Dermis blood vessel endothelial cell (primary cell): ENCODE results near the gene ADGRB3. TPM values are rescaled to one million over a fixed set of nuclear protein-coding genes. Genes with fewer than 3 reads are reported as not detected.
A peak's percentile ranks its signal among the peaks of the same experiment; 100 is the strongest.
"Not testable (repeated sequence)": the region's sequence is repeated elsewhere in the genome, so short reads cannot be mapped to it uniquely, and the experiment has no call there.

ENCODE experiments used
- DNase-seq: peaks from one replicate; pipeline ENCODE4 v3.0.0; 2010
- total RNA-seq: library from RNA; depleted of rRNA; stranded (reverse); fragments of >200 nt; gene quantifications from 2 replicates; pipeline ENCODE4 v1.2.3, GENCODE V29; 2014

The ADGRB3 gene
- total RNA-seq, 1 donor from 2014 or later: not detected

DNA sequence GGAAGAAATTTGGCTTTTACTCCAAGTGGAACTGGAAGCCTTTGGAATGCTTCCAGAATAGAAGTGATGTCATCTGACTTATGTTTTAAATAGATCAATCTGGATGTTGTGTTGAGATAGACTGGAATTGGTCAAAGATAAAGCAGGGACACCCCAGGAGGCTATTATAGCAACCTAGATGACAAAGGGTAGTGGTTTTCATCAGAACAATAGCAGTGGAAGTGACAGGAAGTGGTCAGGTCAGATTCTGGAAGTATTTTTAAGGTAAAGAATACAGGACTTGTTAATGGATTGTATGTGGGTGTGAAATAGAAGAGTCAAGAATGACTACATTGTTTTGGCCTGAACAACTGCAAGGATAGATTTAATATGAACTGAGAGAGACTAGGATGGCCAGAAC lies 191.4 kb downstream of the ADGRB3 start:
- no peak for DNase-seq

DNA sequence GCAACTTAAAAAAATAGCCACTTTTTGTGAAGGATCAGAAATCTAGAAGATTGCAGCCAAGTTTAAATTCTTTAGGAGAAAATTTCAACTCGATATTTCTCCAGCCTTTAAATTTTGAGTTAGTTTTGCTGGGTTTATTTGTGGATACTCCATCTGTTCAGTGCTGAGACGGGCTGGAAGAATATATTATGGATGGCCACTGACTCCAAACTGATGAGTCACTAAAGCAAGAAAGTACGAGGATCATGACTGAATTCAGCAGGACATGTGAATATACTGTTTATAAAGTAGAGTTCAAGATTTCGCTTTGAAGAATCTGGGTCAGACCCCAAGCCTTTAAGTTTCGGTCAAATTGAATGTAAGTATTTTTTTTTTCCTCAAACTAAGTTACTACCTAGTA lies 199.5 kb downstream of the ADGRB3 start:
- DNase-seq: no peak

DNA sequence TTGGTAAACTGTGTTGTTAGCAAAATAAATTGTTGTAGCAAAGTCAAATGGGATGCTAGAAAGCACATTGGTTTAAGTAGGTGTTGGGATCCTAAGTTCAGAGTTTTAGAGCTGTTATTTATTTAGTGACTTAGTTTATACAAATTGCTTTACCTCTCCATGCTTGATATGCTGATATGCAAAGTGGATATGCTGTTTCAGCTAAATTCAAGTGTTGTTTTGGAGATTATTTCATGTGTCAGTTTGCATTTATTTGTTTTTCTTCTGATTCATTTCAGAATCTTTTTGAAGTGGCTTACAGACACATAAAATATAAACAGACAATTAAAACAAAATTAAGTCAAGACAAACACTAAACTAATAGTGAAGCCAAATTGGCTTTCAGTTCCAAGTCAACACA lies 203.5 kb downstream of the ADGRB3 start:
- DNase-seq: no peak

DNA sequence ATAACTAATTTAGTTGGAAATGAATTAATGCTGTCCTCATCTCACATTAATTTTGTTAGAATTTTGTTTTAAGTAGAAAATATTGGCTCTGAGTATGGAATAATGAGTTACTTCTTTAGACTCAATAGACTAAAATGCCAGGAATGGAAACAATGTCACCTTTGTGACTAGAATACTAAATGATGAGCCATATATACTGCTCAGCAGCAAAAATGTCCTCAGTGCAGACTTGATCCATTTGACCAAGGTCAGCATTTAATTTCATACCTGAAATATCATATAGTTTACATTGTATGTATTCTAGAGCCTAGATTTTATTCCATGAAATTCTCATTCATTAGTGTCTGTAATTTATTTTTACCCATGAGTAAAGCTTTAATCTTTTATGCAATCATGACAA lies 217.7 kb downstream of the ADGRB3 start:
- no peak for DNase-seq

DNA sequence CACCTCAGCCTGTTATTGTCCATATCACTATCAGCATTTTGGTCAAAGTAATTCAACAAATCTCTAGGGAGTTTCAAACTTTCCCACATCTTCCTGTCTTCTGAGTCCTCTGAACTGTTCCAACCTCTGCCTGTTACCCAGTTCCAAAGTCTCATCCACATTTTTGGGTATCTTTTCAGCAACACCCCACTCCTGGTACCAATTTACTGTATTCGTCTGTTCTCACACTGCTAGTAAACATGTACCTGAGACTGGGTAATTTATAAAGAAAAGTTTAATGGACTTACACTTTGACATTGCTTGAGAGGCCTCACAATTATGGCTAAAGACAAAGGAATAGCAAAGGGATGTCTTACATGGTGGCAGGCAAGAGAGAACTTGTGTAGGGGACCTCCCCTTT lies 224.2 kb downstream of the ADGRB3 start:
- no peak for DNase-seq

DNA sequence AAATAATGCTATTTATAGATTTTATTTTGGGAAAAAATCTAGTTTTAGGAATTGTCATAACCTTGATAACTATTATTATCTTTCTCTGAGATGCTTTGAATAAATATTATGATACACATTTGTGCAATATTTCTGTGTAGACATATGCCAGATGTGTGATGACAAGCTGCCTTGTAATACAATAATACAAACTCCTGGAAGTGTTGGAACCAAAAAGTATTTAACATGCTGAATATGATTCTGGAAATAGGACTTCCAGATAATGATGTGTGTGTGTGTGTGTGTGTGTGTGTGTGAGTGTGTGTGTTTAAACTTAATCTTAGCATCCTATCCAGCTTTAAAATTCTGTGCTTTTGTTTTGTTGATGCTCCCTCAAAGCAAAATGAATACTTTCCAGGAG lies 233.6 kb downstream of the ADGRB3 start:
- DNase-seq: no peak

DNA sequence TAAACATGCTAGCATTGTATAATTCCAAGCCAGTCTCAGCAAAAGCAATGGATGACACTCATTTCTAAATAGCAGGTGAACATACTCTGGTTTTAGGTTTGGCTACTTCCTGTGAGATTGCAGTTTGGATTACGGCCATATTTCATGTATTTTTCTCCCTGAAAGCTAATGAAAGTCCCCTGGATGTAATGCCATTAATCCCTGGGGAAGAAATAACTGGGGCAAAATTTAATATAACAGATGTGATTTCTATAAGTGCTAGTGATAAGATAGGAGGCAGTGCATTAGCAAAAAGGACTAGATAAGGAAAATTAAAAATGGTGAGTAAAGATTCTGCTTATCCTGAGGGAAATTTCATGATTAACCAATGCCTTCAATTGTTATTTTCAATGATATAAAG lies 238.2 kb downstream of the ADGRB3 start:
- no peak for DNase-seq

DNA sequence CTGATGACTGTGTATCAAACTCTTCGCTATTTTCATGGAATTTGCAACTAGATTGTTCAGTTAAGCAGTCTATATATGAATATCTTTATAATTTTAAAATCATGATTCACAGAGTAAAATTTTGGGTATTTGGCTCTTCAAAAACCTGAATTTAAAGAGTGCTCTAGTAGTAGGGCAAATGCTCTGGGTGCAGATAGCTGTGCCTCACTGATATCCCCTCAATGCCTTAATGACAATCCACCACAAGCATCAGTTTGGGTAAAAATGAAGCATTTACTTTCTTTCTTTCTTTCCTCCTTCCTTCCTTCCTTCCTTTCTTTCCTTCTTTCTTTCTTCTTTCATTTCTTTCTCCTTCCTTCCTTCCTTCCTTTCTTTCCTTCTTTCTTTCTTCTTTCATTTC lies 239.7 kb downstream of the ADGRB3 start:
- no peak for DNase-seq

DNA sequence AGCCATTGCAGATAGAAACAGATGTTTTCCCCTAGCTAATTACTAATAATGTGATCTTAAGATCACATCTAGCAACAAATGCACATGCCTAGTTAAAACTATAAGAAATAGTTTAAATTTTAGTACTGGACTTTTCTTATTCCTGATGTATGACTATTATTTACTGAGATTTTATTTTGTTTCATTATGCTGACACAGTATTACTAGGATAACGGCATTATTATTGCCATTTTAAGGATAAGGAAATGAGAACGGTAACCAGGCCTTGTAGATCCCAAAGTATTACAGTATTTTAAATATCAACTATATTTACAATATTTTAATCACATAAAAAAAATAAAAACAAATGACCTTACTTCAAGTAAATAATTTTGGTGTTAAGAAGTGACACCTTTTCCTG lies 240.3 kb downstream of the ADGRB3 start:
- DNase-seq: no peak

DNA sequence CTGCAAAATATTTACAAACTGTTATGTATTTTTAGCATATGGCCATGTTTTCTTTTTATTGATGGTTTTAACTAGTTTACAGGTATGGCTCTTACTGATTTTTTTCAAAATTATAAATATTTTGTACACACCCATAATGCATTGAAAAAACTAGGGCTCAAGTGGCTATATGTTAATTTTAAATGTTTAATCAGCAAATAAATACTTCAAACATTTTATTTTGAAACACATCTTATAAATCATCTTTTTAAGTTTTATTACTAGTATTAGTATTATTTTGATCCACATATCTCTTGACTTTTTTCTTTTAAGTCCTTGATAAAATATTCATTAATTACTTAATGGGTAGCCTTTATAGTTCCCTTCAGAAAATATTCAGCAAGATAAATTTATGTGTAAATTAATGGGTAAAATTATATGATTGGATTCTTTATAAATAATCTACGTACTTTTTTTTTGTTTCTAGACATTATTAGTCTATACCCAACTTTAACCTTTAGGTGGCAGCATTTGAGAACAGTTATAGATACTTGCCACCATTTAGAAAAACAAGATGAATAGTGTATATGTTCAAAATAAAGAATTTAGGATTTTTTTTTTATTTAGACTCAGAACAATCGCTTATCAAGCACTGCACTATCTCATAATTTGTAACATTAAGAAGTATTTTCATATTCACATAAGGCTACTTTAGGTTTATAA lies 241.9 kb downstream of the ADGRB3 start:
- peak; percentile 1 for DNase-seq

DNA sequence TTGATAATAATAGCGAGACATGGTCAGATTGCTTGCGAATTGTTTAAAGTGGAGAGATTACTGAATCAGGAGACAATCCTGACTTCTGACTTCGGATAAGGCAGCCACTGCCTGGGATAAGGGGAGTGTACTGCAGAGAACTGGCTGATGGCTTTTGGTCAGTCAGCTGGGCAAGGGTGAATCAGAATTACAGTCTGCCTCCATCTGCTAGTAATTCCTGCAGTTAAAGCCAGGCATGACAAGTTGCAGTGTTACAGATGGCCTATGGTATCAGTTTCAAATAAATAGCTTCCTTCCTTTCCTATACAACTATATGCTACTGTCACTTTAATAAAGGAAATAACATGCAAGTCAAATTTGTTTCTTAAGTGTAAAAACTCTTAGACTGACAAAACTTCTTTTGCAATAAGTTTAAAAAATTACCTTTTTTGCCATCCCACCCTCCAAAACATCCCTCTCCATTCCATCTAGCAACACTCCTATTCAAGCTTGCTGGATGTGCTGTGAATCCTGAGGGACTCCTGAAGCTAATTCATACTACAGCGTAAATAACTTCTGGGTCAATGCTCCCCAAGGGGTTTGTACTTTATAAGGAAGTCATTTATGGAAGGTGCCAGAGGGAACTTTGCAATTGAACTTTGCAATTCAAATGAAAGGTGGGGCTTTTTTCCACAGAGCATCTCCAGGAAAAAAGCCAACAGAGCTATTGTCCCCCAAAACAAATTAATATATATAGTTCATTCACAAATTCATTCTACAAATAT lies 245.2 kb downstream of the ADGRB3 start:
- DNase-seq: no peak

DNA sequence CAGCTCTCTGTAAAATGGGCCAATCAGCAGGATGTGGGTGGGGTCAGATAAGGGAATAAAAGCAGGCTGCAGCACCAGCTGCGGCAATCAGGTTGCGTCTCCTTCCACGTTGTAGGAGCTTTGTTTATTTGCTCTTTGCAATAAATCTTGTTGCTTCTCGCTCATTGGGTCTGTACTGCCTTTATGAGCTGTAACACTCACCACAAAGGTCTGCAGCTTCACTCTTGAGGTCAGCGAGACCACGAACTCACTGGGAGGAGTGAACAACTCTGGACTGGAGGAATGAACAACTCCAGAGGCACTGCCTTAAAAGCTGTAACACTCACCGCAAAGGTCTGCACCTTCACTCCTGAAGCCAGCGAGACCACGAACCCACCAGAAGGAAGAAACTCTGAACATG lies 248.2 kb downstream of the ADGRB3 start:
- not testable (repeated sequence) for DNase-seq

DNA sequence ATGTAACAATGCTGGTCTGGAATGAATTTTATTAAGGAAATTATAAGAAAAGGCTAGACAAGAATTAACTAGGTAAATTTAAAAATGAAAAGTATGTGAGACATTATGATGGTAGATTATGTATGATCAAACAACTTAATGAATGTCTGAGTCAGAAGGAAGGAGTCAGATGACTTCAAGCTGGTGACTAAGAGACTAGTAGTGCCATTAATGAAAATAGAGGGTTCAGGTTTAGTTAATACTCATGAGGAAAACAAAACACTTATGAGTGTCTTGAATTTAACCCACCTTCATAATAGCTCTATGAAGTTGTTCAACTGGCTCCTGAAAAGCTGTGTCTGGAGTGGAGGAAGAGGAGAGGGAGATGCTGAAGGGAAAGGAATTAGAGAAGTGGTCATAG lies 256.3 kb downstream of the ADGRB3 start:
- no peak for DNase-seq

DNA sequence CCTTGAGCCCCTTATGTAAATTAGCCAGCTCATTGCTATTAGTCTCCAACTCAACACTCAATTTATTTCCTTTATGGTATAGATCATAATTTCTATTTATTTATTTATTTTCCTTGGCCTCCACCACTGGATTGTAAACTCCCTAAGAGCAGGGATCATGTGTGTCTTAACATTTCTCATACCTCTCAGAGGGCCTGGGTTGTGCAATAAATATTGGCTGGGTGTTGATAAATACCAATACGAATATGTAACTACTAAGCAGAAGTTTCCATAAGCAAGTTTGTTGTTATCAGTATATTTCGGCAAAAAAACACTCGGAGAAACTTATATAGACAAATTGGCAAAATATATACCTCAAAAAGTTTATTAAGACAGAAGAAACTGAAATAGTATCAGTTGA lies 257.4 kb downstream of the ADGRB3 start:
- no peak for DNase-seq

DNA sequence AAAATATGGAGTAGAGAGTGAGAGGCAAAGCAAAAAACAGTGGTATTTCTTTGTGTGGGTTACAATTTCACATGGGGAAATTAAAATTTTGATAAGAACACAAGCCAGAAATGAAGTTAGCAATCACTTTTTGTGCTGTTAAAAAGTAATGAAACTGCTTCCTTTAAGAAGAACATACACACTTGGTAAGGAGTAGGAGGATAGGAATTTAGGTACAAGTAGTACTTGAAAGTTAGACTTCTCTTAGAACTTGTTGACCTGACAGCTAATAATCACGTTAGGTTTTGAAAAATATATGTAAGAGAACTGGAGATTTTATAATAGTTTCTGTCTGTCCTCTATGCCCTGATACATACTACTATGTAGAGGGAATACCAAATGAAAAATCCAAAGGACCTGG lies 260.8 kb downstream of the ADGRB3 start:
- no peak for DNase-seq

DNA sequence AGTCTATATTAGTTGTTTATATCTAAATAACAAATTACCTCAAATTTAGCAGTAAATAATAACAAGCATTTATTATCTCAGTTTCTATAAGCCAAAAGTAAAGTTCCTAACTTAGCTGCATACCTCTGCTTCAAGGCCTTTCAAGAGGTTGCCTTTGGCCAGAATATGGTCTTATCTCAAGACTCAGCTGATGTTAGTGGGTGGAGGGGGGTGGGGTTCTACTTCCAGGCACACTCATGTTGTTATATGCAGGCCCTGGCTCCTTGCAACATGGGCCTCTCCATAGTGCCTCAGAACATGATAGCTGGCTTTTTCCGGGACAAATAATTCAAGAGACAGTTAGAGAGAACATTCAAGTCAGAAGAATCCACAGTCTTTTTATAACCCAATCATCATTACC lies 266.0 kb downstream of the ADGRB3 start:
- no peak for DNase-seq

DNA sequence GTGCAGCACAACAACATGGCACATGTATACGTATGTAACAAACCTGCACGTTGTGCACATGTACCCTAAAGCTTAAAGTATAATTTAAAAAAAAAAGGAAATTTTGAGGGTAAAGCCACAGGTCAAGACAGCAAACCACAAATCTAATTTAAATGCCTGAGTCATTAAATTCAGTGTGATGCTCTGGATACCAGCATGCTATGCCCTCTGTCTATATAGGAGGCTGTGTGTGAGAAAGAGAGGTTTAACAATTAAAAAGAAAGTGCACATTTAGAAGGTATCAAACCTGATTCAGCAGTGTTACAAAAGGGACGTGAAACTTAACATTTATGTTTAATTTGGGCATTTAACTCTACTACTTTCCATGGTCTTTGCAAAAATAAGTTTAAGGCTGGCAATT lies 276.3 kb downstream of the ADGRB3 start:
- no peak for DNase-seq

DNA sequence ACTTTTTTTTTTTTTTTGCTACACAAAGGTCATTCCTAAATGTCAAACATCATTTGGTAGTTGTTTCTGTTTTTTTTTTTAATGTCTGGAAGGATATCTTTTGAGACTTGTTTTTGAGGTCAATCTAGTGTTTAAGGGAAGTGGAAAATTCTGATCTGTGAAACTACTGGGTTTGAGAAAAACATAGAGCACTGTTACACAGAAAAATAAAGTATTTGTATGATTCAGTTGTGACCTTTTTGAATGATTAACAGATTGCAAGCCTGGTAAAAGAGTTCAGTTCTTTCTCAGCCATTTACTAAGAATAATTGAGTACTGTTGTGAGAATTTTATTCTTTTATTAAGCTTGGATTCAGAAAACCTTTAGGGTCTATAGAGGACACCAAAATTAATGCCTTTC lies 276.7 kb downstream of the ADGRB3 start:
- DNase-seq: no peak

DNA sequence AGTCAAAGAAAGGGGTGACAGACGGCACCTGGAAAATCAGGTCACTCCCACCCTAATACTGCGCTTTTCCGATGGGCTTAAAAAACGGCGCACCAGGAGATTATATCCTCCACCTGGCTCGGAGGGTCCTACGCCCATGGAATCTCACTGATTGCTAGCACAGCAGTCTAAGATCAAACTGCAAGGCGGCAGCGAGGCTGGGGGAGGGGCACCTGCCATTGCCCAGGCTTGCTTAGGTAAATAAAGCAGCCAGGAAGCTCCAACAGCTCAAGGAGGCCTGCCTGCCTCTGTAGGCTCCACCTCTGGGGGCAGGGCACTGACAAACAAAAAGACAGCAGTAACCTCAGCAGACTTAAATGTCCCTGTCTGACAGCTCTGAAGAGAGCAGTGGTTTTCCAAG lies 277.7 kb downstream of the ADGRB3 start:
- not testable (repeated sequence) for DNase-seq

DNA sequence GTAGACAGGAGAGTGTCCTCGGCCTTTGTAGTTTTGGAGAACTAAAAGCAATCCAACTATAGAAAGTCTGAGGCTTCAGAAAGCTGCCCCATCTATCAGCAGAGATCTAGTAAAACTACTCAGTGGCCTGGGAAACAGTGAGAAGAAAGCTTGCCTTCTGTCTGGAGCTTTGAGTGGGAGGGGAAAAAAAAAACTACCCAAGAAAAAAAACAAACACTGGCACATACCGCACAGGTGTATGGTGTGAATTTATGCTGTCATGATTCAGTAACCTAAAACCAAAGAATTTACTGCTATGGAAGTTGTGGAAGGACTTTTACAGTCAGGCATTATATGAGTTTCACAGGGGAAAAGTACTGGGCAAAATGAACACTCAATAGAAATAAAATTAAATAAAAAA lies 280.5 kb downstream of the ADGRB3 start:
- no peak for DNase-seq

DNA sequence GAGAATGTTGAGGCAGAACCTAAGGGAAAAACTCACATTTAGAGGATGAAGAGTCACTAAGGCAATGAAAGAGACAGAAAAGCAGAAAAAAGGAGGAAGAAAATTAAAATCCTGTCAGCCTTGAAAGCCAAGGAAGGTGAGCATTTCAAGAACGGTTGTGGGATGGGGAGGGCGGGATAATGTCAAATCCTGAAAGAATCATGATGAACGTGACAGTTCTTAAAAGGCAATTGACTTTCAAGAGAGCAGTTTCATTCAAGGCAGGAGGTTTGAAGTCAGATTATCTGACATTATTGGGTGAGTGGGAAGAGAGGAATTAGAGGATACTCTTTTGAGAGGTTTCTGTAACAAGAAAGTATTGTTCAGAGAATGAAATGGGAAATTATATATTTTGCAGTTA lies 284.5 kb downstream of the ADGRB3 start:
- no peak for DNase-seq

DNA sequence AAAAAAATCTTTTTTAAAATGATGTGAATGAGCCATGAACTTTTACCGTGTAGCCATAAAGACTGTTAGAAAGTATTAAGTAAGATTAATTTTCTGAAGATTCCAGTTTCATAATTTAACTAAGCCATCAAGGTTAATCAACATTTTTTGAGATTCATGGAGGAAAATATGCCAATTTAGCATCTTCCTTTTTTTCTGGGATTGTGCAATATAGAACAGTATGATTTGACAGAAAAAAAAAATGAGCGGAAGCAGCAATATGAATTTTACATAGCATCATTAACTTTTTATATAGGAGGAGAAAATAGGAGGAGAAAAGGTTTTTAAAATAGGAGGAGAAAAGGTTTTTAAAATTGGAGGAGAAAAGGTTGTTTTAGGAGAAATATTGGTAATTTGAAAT lies 306.3 kb downstream of the ADGRB3 start:
- DNase-seq: no peak

DNA sequence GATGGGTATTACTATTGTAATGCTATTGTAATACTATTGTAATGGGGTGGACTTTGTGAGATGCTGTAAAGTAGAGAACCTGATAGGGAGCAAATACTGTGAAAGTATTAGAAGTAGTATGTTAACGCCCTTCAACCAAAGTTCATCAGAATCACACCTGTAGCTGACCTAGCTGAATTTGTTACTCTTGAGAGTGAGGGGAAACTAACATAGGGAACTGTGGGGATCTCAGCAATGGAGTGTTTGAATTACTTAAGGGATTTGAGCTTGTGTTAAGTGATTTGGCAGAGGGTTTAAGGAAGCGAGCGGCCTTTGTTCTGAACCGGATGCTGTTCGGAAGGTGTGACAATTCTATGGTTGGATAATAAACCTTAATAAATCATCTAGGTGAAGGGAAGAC lies 312.6 kb downstream of the ADGRB3 start:
- no peak for DNase-seq

DNA sequence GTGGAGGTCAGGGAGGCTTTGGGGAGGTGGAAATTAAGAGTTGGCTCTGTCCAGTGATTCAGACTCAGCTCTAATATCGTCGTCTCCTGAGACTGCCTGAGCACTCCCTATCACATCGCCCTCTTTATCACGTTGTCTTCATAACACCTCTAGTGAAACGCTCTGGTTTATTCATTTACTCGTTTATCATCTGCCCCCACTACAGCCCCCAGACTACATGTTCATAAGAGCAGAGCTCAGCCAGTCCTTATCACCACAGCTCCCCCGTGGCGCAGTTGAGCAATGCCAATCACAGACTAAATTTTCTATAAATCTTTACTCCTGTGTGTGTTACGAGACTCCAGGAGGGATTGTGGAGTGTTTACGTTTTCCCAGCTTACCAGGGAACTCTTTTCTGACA lies 316.2 kb downstream of the ADGRB3 start:
- DNase-seq: no peak

DNA sequence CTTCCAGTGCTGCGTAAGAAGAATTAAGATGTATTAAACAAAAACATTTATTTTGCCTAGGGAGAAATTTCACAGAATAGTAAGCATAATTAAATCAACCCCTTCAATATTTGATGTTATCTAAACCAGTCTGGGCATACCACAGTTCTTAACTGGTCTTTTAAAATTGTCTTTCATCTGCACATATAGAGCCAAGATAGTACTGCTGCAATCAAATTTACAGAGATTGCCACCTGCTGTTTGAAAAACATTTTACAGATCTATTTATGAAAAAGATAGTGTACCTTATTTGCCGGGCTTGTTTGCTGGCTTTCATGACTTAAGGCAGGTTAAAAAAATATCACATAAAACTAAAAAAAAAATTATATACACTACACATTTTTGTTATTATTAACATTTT lies 323.2 kb downstream of the ADGRB3 start:
- DNase-seq: no peak
